GM08714 (cell line): Measurements from ENCODE around the gene LENG1.

Source experiments
- H3K4me3 ChIP-seq: fragments of 200-500 bp; sonication (Bioruptor generic); 2 replicates; pipeline ENCODE4 v1.5.1; 2014; ENCODE audit warnings: mild to moderate bottlenecking, low read length, inconsistent platforms
- ZNF274 ChIP-seq: IDR thresholded peaks from 2 replicates; pipeline ENCODE4 v1.6.1; 2012; ENCODE audit warnings: mild to moderate bottlenecking, low read depth, low read length

The LENG1 gene

DNA sequence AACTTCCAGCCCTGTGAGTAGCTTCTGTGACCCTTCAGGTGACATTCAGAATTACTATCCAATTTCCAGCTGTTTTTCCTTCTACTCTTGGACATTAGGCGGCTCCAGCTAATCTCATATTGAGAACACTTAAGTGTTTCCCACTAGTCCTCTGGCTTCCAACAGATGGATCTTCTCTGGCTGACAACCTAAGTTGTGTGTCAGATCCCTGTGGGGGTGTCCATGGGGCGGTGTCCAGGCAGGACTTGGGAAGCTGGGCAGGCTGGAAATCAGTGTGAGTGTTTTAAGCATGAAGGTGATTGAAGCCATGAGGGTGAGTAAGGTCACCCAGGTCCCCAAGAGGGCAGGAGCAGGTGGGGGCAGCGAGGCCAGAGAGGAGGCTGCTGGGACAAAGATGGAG is 11.8 kb downstream of the LENG1 start:
- no peak overlapping the region for H3K4me3 ChIP-seq
- no peak for TF ChIP-seq ZNF274

DNA sequence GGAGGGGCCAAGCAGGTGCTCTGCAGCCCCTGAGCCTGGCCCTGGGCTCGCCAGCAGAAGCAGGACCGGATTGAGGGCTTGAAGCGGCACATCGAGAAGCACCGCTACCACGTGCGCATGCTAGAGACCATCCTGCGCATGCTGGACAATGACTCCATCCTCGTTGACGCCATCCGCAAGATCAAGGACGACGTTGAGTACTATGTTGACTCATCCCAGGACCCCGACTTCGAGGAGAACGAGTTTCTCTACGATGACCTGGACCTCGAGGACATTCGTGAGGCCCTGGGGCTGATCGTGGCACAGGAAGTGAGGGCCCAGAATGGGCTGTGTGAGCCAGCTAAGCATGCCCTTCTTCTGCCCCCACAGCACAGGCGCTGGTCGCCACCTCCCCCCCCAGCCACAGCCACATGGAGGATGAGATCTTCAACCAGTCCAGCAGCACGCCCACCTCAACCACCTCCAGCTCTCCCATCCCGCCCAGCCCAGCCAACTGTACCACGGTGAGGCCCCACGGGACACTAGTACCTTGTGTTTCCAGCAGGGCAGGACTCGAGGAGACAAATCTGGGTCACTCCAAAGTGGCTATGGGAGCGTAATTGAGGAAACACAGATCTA is 13.9 kb downstream of the LENG1 start:
- no peak for TF ChIP-seq ZNF274
- H3K4me3 ChIP-seq: no peak overlapping the region

DNA sequence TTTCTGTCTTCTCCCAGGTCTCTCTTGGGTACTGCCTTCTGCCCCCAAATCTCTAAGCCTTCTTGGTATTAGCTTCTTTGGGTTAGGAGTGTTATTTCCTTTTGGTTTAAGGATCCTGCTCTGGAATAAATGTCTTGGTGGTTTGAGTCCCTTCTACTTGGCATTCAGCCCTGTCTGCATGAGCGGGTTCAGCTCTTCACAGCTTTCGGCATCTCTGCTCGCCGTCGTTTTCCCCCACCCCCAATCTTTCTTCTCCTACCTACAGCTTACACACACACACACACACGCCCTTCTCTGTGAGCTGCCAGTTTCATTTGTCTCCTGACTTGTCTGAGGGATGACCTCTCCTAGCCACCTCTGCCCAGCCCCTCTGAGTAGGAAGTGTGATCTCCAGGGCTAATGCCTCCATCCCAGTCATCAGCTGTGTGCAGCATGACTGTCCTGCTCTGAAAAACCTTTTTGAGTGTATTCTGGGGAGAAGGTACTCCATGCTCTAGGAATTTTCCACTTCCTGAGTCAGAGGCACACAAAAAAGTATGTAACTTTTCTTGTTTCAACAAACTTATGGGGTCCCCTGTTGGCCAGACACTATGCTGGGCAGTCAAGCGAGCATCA is 17.2 kb downstream of the LENG1 start:
- no peak overlapping the region for H3K4me3 ChIP-seq

DNA sequence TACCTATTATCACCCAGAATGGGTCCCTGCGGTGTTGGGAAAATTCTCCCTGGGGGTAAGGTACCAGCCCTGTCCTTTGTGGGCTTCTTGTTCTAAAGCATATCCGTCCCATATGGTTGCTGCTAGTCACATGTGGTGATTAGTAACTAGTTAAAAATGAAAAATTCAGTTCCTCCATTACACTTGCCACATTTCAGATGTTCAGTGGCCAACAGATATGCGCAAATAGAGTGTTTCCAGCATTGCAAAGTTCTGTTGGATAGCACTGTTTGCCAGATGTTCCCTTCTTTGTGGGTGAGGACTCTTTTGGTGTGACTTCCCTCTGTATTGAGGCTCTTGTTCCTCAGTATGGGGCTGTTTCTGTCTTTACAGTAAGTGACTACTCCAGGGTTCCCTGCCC is 18.2 kb downstream of the LENG1 start:
- no peak for TF ChIP-seq ZNF274
- H3K4me3 ChIP-seq: no peak overlapping the region

More for the DNA sequence above, 17.2 kb downstream of the LENG1 start:
- no peak for TF ChIP-seq ZNF274

DNA sequence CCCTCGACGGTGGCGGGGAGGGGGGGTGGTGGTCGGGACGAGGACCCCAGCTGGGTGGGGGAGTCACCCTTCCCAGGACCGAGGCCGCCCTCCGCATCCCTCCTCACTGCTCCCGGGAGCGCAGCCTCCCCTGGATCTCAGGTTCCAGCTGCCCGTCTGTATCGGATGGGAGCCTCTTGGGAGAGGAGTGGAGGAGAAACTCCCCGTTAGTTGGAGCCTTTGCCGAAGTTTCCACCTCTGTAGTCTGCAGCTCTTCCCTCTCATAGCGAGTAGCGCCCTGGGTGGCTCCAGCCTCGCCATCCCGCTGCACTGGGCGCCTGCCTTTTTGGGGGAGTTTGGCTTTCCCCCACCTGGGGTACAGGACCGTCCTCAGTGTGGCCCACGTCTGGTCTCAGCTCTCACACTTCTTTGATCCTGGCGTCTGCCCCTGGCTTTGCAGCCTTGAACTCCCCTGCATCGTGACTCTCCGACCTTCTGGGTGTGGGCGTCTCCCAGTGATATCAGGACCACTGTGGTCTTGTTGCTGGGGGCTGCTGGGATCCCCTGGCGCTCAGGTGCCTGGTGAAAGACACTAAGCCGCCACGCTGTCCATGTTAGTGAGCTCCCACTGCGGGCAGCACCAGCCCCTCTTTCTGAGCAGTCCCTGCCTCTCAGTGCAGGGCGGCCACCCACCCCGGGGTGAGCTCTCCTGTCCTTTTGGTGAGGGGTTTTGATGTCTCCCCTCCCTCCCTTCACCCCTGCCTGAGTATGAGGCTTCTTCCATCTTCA is 20.8 kb downstream of the LENG1 start:
- peak overlapping the region; percentile 79 for H3K4me3 ChIP-seq
- TF ChIP-seq ZNF274: no peak

DNA sequence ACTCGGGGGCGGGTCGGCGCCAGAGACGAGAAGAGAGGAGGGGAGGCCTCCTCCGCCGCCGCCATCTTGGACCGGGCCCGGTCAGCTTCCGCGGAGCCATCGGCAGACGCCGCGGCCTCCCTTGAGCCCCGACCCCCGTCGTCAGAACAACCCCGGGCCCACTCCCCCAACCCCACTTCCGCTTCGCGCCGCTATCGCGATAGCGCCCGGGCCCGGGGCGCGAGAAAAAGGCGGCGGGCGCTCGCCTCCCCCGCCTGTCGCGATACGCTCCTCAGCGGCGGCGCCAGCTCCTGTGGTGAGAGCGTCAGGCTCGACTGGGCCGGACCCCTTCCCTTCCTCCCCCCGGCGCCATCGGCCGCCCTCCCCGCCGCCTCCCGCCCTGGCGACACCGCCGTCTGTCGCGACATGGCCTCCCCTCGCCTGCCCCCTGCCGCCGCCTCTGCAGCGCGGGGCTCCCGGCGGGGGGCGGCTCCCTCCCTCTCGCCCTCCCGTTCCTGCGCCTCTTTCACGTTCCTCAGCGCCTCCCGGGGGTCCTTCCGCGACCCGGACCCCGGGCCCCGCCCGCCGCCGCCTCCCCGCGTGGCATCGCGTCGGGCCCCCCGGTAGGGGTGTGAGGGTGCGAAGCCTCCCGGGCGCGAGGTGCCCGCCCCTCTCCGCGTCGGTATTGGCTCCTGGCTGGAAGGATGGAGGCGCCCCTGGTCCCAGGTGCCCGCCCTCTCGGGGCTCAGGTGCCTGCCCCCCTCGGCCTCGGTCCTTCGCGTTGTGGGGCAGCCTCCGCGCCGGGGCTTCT is 21.6 kb downstream of the LENG1 start, which contains the start of gene CNOT3:
CNOT3 (plus strand) TSS at position 64 of the 790 bp plus-strand sequence. CDS start 5,217 bp downstream, outside the sequence.
- no peak for TF ChIP-seq ZNF274
- peak within 1 kb of the TSS; percentile 79 for H3K4me3 ChIP-seq

DNA sequence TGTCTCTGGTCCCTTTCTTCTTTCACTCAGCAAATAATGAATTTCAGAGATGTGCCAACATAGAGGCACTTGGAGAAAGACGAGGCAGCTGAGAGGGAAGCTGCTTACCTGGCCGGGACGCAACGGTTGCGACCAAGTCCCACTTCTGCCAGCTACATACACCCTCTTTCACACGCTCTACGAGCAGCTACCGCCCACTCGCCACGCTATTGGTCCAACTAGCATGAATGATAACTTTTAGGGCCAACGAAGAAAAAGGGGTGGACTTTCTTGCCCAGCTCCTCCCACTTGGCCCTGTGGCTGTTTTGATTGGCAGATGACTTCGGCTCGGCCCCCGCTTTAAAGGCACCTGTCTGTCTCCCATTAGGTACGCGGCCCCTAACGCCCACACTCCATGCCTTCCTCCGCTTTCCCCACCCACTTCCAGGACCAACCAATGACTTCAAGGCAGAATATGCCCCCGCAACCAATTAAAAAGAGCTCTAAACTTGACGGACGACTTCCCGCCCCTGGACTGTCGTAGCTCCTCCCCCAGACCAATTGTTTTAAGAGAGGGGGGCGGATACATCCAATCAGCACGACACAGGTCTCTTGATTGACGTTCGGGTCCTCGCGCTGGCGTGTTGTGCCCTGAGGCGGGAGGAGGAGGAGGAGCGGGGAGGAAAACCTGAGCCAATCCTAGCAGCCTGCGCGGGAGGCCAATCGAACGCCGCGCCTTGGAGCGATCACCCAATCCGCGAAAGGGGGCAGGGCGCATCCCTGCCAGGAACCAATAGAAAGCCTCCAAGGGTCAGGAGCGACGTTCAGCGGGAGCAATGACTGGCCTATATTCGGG is 22.4 kb downstream of the LENG1 start:
- peak overlapping the region; percentile 64 for H3K4me3 ChIP-seq
- no peak for TF ChIP-seq ZNF274

DNA sequence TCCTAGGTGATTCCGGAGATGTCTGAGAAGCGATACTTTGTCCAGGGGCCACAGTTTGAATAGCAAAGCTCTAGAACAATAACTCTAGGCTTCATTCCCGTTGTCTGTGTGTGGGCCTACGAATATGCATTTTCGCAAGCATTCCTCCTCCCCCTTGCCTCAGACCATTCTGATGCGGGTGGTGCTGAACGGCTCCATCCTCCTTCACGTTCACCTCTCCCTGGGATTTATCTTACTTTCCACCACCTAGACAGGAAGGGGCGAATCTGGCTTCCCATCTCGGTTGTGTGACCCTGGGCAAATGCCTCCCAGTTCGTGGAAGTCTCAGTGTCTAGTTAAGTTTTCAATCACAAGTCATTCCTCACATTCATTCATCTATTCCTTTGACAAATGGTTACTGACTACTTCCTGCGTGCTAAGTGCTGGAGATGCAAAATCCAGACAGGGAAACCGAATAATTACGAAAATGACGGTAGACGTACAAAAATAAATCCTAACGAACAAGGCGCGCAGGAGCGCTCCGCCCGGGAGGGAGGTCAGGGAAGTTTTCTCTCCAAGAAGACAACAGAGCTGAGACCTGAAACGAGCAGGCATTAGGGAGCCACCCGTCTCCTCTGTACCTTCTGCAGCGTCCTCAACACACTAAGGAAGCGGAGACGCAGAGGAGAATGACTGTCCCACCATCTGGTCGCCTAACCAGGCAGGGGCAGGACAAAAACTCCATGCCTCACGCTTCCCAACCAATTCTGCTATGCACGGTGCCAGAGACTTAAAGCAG is 23.2 kb downstream of the LENG1 start:
- TF ChIP-seq ZNF274: no peak
- H3K4me3 ChIP-seq: peak overlapping the region; percentile 64

DNA sequence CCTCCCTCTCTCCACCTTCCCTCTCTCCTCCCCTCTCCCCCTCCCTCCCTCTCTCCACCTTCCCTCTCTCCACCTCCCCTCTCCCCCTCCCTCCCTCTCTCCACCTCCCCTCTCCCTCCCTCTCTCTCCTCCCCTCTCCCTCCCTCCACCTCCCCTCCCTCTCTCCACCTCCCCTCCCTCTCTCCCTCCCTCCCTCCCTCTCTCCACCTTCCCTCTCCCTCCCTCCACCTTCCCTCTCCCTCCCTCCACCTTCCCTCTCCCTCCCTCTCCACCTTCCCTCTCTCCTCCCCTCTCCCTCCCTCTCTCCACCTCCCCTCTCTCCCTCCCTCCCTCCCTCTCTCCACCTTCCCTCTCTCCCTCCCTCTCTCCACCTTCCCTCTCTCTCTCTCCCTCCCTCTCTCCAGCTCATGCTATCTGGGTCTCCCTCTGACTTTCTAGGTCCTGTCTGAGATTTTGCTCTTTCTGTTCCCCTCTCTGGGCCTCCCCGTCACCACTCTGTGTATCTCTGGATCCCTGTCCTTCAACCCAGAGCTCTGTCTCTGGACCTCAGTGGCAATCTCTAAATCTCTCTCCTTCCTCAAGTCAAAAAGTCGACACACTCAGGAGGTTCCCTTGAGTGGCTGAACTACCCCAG is 25.4 kb downstream of the LENG1 start:
- H3K4me3 ChIP-seq: no peak overlapping the region
- TF ChIP-seq ZNF274: no peak

DNA sequence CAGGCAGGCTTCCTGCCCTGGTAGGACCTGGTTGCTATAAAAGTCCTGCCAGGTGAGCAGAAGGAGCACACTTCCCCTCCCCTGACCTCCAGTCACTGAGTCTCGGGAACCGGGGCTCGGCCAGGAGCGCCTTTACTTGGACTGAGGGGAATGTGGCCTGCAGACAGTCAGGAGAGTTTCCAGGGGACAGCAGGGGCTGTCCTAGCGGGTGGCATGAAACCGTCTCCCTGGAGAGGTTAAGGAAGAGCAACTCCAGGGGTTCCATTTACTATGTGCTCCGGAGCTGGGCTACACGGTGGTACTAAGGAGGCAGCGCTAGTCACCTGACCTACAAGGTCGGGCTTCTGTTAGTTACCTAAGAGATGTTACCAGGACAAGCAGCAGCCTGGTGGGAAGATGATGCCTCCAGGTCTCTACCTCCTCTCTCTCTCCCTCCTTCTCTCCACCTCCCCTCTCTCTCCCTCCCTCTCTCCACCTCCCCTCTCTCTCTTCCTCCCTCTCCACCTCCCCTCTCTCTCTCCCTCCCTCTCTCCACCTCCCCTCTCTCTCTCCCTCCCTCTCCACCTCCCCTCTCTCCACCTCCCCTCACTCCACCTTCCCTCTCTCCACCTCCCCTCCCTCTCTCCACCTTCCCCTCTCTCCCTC is 26.1 kb downstream of the LENG1 start:
- H3K4me3 ChIP-seq: no peak overlapping the region
- no peak for TF ChIP-seq ZNF274

DNA sequence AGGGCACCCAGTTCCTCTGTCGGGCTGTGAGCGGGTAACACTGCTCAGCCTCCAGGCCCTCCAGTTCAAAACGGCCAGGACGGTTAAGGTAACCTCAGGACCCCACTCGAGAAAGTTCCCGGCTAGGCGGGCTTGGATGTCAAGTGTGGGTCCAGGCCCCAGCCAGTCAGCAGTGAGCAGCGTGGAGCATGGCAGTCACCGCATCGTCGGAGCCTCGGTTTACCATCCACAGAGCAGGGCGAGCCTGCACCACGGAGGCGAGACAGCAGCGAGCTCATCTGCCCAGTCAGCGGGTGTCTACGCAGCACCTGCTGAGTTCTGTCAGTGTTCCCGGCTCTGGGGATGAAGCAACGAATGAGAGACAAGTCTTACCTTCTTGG is 29.9 kb downstream of the LENG1 start:
- no peak for TF ChIP-seq ZNF274
- no peak overlapping the region for H3K4me3 ChIP-seq
